Activated T-cell treated with anti-CD3 and anti-CD28 coated beads, Interleukin-2, amount 50 U/mL, for 72 hours (primary cell): Measurements from ENCODE around the gene LONP1. TPM values are rescaled to one million over a fixed set of nuclear protein-coding genes. Genes with fewer than 3 reads are reported as not detected.
"Not testable (repeated sequence)": the region's sequence is repeated elsewhere in the genome, so short reads cannot be mapped to it uniquely, and the experiment has no call there.

Experiments
- ATAC-seq, 2 donors: fragments of 150-1000 bp; cut with Tn5 transposase; replicated peaks in 1 of 2; 2 replicates each; pipeline ENCODE4 v1.10.0; 2021; ENCODE audit warnings: moderate library complexity in 2 of 2, mild to moderate bottlenecking in 1 of 2
- DNase-seq, 2 donors: peaks; one replicate each; pipeline ENCODE4 v3.0.0; 2021 to 2022; ENCODE audit warnings: mixed read lengths in 1 of 2
- H3K27ac Mint-ChIP-seq: one replicate; pipeline ENCODE4 v1.8.0; 2022; ENCODE audit warnings: mild to moderate bottlenecking, moderate library complexity, mixed read lengths
- H3K27me3 Mint-ChIP-seq: one replicate; pipeline ENCODE4 v1.8.0; 2022; ENCODE audit warnings: low read depth, mixed read lengths
- H3K36me3 Mint-ChIP-seq, 2 donors: one replicate each; pipeline ENCODE4 v1.8.0; 2022; ENCODE audit warnings: mixed read lengths in 2 of 2, mild to moderate bottlenecking in 1 of 2; ENCODE audit not compliant: insufficient read depth in 2 of 2
- H3K4me1 Mint-ChIP-seq: one replicate; pipeline ENCODE4 v1.8.0; 2022; ENCODE audit warnings: low read depth, mixed read lengths
- H3K4me3 Mint-ChIP-seq, 2 donors: one replicate each; pipeline ENCODE4 v1.8.0; 2022; ENCODE audit warnings: mild to moderate bottlenecking in 2 of 2, mixed read lengths in 2 of 2, moderate library complexity in 2 of 2
- H3K9me3 Mint-ChIP-seq, 2 donors: one replicate each; pipeline ENCODE4 v1.8.0; 2022; ENCODE audit warnings: mixed read lengths in 2 of 2
- total RNA-seq, 2 donors: library from RNA; stranded (reverse); gene quantifications; one replicate each; pipeline ENCODE4 v1.2.3, GENCODE V29; 2022

Gene LONP1
- total RNA-seq, 2 donors from 2014 or later = 262 to 266 TPM

DNA sequence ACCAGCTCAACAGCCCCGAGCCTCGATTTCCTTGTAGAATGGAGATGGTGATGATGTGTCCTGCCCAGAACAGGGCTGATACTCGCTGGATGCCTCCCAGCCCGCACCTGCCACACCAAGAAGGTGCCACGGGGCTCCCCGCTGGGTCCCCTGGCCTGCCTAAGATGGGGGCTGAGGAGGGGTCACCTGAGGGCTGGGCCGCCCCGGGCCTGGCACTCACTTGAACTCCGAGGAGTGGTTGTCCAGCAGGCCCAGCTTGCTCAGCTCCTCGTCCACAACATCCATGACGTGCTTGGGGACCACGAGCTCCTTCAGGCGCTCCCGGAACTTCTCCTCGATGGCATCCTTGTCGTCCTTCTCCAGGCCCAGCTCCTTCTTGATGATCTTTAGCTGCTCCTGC is 14.4 kb downstream of the LONP1 start:
- no peak overlapping the region for H3K4me3 Mint-ChIP-seq
- no peaks in the 10 kb centered on the region for H3K27me3 Mint-ChIP-seq
- DNase-seq = no peak
- peaks cover 5 to 27% of the 10 kb centered on the region in 2 donors for H3K36me3 Mint-ChIP-seq
- no peaks in the 10 kb centered on the region for H3K9me3 Mint-ChIP-seq
- no peak for ATAC-seq
- H3K27ac Mint-ChIP-seq = no peak overlapping the region
- H3K4me1 Mint-ChIP-seq = no peaks in the 10 kb centered on the region

DNA sequence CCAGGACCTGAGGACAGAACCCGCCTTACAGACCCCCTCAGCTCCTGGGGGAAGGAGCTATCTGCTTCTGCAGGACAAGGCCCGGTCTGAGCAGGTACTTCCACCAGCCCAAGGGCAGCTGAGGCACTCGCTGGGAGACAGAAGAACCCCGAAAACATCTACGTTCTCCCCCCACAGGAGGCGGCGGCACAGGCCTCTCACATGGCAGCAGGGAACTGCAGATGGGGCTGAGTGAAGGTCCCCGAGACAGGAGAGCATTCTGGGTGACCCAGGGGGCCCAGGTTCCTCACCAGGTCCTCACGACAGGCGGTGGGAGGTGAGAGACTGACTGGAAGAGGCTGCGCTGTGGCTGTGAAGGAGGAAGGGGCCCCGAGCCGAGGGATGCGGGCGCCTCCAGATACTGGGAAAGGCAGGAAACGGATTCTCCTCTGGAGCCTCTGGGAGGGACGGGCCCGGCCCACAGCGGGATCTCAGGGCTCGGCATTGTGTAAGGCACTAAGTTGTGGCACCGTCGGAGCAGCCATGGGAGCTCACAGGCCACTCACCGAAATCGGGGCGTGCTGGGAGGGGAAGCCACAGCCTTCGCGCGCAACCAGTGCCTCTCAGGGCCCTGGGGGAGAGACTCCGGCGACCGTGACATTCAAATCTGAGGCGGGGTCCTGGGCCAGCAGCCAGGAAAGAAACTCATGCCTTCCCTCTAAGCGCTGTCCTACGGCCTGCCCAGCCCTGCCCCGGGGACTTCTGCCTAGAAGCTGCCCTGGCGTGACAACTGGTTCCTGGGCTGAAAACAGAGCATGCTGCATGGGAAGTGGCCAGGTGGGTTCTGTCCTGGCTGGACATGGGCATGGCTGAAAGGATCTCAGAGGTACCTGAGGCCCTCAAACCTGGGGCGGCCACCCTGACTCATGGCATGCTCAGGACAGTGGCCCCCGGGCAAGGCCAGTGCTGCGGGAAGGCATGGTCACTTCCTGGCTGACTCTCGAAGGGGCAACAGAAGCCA is 15.8 kb downstream of the LONP1 start:
- Mint-ChIP-seq H3K27me3 (no peaks in the 10 kb centered on the region), H3K27ac (no peak overlapping the region), H3K4me3 (no peak overlapping the region), H3K9me3 (no peaks in the 10 kb centered on the region), H3K4me1 (no peaks in the 10 kb centered on the region), H3K36me3 (peaks cover 5 to 28% of the 10 kb centered on the region in 2 donors)
- ATAC-seq = peak in 1 of 2 donors; percentile 5
- DNase-seq = no peak

DNA sequence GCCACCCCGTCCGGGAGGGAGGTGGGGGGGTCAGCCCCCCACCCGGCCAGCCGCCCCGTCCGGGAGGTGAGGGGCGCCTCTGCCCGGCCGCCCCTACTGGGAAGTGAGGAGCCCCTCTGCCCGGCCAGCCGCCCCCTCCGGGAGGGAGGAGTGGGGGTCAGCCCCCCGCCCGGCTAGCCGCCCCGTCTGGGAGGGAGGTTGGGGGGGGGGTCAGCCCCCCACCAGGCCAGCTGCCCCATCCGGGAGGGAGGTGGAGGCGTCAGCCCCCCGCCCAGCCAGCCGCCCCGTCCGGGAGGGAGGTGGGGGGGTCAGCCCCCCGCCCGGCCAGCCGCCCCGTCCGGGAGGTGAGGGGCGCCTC is 17.9 kb downstream of the LONP1 start:
- DNase-seq, H3K9me3 Mint-ChIP-seq, H3K4me1 Mint-ChIP-seq, H3K4me3 Mint-ChIP-seq, H3K27ac Mint-ChIP-seq, H3K27me3 Mint-ChIP-seq, ATAC-seq: not testable (repeated sequence)
- peaks cover 5 to 23% of the 10 kb centered on the region in 2 donors for H3K36me3 Mint-ChIP-seq

DNA sequence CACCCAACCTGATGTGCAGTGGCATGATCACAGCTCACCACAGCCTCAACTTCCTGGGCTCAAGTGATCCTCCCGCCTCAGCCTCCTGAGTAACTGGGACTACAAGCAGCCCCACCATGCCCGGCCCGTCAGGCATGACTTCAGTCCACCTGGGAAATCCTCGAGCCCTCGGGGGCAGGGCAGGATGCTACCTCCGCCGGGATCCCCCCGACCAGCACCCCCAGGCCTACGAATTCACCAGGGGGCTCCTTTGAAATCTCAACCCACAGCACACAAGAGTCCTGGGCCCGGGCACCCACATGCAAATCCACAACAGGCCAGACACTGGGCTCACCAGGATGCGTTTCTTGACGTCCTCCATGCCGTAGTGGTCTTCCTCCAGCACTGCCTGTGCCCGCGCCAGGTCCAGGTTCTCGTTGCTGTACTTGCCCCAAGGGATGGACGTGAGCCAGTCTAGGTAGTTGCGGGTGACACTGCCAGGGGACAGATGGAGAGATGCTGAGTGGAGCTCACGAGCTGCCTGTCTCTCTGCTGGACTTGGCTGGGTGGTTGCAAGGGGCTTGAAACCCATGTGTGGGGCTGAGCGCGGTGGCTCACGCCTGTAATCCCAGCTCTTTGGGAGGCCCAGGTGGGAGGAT is 19.4 kb downstream of the LONP1 start:
- peaks cover 5 to 20% of the 10 kb centered on the region in 2 donors for H3K36me3 Mint-ChIP-seq
- no peaks in the 10 kb centered on the region for H3K4me1 Mint-ChIP-seq
- no peaks in the 10 kb centered on the region for H3K27me3 Mint-ChIP-seq
- H3K27ac Mint-ChIP-seq = no peak overlapping the region
- no peak overlapping the region for H3K4me3 Mint-ChIP-seq
- no peaks in the 10 kb centered on the region for H3K9me3 Mint-ChIP-seq
- no peak for ATAC-seq
- no peak for DNase-seq

DNA sequence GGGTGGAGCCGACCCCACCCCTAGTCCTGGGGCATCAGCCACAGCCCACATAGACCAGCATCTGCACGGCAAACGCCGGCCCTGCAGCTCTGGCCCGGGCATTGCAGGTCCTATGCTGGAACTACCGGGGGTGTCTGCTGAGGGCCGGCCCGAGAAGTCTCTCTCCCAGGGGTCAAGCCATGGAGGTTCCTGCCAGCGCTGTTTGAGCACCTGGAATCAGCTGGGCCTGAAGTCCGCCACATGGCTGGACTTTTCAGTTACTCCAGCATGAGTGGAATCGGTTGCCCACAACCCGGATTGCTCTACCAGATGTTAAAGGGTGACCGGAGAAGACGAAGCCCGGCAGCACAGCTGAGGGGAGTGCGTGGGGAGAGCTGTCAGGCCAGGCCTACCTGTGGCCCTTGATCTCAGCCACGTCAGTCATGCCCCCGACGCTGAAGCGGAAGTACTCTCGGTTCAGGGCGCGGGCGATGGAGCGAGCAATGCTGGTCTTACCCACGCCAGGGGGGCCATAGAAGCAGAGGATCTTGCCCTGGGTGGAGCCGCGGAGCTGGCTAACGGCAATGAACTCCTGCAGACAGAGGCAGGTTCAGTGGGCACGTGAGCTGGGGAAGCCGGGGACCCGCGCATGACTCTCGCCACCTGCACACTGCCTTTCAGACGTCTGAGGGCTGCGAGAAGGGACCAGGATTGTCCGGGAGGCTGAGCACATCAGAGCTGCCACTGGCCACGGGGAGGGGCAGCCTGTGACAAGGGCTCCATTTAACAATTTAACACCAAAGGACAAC is 21.1 kb downstream of the LONP1 start:
- ATAC-seq (peak in 1 of 2 donors; percentile 1), DNase-seq (no peak)
- Mint-ChIP-seq H3K27ac (no peak overlapping the region), H3K4me1 (peaks cover 5% of the 10 kb centered on the region), H3K36me3 (peaks cover 9 to 20% of the 10 kb centered on the region in 2 donors), H3K9me3 (no peaks in the 10 kb centered on the region), H3K27me3 (no peaks in the 10 kb centered on the region), H3K4me3 (no peak overlapping the region)

DNA sequence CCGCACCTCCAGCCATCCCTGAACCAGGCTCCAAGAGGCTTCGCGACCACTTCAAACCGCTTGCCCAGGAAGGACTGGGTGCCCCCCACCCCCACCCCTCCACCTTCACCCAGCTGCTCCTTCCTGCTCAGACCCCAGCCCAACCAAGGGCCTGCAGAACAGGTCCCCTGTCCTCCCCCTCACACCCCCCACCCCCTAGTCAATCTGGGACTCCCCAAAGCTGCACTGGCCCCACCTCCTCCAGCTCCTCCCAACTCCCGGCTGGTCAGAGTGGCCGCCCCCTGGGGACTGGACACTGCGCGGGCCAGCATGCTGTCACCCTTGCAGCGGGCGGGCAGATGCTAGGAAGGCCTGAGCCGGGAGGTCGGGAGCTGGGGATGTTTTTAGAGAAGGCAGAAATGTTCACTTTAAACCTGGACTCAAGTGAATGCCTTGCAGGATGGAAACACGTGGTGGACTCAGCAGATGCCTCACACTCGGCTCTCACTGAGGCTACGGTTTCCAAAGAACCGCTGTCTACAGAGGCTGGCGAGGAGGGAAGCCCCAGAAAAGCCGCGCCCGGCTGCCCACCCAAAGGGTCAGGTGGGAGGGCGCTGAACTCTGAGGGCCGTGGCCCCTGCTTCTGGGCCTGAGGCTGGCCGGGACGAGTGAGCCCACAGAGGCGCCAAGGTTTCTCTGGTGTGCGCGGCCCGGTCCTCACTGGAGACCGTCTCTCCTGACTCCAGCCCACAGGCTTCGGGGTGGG is 21.9 kb downstream of the LONP1 start:
- Mint-ChIP-seq H3K36me3 (peaks cover 4 to 16% of the 10 kb centered on the region in 2 donors), H3K9me3 (no peaks in the 10 kb centered on the region), H3K4me1 (peaks cover 8% of the 10 kb centered on the region), H3K4me3 (no peak overlapping the region), H3K27ac (no peak overlapping the region), H3K27me3 (no peaks in the 10 kb centered on the region)
- ATAC-seq = peak in 1 of 2 donors; percentile 1
- no peak for DNase-seq

DNA sequence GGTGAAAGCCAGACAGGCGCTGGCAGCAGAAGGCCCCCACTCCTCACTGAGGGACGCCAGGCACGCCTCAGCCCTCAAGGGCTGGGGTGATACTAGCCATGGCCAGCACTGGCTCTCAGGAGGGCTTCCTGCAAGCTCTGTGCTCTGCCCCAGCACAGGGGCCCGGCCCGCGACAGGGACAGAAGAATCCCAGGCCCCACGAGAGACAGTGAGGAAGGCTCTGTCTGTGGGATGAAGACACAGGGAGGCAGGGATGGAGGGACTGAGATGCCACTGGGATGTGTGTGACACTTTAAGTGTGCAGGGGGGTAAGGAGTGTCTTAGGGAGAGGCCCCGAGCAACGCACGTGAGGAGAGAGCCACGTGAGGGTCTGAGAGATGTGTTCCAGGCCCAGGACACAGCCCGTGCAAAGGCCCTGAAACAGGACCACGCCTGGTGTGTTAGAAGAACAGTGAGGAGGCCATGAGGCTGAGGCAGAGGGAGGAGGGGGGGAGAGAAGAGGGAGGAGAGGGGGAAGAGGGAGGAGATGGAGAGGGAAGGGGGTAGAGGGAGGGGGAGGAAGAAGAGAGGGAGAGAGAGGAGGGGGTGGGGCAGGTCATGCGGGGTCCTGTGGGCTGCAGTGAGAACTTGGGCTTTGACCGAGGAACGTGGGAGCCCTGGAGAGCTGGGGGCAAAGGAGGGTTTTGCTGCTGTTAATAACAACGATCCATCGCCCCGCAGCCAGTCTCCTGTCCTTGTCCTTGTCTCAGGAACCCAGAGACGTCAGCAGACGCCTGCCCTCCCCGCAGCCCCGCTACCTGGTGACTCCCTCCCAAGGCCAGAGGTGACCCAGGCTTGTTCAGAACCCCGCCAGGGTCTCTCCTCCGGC is 22.7 kb downstream of the LONP1 start:
- no peak for ATAC-seq
- Mint-ChIP-seq H3K4me1 (peaks cover 16% of the 10 kb centered on the region), H3K27ac (peak overlapping the region; percentile 27), H3K27me3 (no peaks in the 10 kb centered on the region), H3K4me3 (no peak overlapping the region), H3K9me3 (no peaks in the 10 kb centered on the region), H3K36me3 (peaks cover 3 to 14% of the 10 kb centered on the region in 2 donors)
- no peak for DNase-seq

DNA sequence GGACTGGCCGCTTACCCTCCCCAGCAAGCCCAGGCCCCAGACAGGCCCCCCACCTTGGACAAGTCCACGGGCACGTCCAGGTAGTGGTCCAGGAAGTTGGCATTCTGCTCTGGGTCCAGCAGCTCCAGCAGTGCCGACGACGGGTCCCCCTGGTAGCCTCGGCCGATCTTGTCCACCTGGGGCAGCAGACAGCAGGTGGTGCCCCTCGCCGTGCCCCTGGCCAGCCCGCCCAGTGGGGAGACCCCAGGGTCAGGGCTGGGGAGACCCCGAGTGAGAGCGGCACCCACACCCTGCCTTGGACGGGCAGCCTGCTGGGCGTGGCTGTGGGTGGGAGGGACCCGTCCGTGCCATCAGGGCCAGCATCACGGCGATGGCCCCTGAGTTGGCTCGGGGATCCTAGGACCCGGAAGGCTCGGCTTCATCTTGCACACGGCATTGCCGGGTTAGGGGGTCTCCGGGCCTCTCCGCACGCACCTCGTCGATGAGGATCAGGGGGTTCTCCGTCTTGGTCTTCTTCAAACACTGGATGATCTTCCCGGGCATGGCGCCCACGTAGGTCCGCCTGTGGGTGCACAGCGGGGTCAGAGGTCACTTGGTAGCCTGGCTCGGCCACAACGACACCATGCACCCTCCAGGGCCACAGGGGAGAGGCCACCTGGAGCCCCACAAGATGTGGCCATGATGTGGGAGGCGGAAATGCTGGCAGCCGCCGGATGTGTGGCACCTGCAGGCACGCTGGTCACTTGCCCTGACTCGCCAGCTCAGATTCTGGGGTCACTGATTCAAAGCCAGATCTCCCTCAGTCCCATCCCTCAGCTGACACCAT is 23.5 kb downstream of the LONP1 start:
- Mint-ChIP-seq H3K9me3 (no peaks in the 10 kb centered on the region), H3K4me3 (no peak overlapping the region), H3K27me3 (no peaks in the 10 kb centered on the region), H3K27ac (peak overlapping the region; percentile 27), H3K36me3 (peaks cover 3 to 10% of the 10 kb centered on the region in 2 donors), H3K4me1 (peaks cover 21% of the 10 kb centered on the region)
- ATAC-seq (no peak), DNase-seq (no peak)

DNA sequence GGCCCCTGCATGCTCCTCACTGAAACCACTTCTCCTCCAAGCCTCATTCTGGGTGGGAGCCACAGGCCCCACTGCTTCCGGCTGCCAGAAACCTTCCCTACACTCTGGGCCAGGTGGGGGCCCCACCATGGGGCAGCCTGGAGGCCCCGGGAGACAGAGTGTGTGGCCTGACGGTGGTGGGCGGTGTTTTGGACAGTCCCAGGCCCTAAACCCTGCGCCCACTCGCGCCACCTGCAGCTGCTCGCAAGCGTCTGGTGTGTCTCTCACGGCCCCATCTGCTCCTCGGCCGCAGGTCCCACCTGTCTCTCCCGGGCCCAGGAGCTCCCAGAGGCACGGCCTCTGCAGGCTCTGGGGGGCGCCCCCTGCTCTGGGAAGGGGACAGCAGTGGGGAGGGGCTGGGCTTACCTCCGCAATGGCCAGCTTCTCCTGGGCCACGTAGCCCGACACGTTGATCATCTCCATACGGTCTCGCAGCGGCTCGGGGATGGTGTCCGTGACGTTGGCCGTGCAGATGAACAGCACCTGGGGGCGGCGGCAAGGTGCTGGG is 24.2 kb downstream of the LONP1 start:
- H3K4me1 Mint-ChIP-seq = peaks cover 21% of the 10 kb centered on the region
- peak overlapping the region; percentile 24 for H3K27ac Mint-ChIP-seq

DNA sequence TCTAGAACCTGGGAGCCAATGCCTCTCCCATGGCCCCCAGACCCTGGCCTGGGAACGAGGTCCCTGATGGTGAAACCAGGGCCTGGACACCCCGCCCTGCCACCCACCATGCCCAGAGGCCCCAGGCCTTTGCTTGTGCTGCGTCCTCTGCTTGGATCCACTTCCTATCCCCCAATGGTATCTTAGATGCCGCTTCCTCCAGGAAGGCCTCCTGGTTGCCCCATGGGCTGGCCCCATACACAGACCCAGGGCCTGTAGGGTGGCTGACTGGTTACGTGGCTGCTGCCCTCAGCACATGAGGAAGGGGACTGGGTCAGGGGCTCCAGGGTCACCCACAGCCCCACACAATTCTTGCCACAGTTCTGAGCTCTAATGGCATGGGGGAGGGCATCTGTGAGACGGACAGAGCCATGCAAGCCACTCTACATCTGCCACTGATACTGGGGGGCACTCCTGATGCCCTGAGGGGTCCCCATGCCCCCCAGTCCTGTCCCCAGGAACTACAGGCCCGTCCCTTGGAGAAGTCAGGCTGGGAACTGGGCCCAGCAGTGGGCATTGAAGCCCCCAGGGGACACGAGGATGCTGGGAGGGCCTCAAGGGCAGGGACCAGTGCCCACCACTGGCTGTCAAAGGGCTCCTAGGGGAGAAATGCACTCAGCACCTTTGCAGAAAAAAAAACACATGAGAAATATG is 24.8 kb downstream of the LONP1 start:
- DNase-seq (no peak), ATAC-seq (no peak)
- H3K9me3 Mint-ChIP-seq = no peaks in the 10 kb centered on the region
- H3K27me3 Mint-ChIP-seq = no peaks in the 10 kb centered on the region
- H3K4me1 Mint-ChIP-seq = peaks cover 27% of the 10 kb centered on the region
- H3K4me3 Mint-ChIP-seq = peak overlapping the region in 1 of 2 donors; percentile 11
- H3K27ac Mint-ChIP-seq = peak overlapping the region; percentile 24
- peaks cover 8 to 15% of the 10 kb centered on the region in 2 donors for H3K36me3 Mint-ChIP-seq

More for the DNA sequence above, 24.2 kb downstream of the LONP1 start:
- H3K4me3 Mint-ChIP-seq = no peak overlapping the region
- ATAC-seq (no peak), DNase-seq (no peak)
- no peaks in the 10 kb centered on the region for H3K27me3 Mint-ChIP-seq
- peaks cover 4 to 11% of the 10 kb centered on the region in 2 donors for H3K36me3 Mint-ChIP-seq
- H3K9me3 Mint-ChIP-seq = no peaks in the 10 kb centered on the region
